Naive thymus-derived CD4-positive, alpha-beta T cell (primary cell): ENCODE data around the gene TMUB2. TPM values are rescaled to one million over a fixed set of nuclear protein-coding genes. Genes with fewer than 3 reads are reported as not detected.

ENCODE experiments used
- ATAC-seq: fragments of 150-1000 bp; cut with Tn5 transposase; 2 replicates; pipeline ENCODE4 v1.10.0; 2021; ENCODE audit warnings: mild to moderate bottlenecking, moderate library complexity
- CTCF ChIA-PET: fragments of 350-600 bp; sonication (Branson Sonifier 250); formaldehyde crosslinking; loops from one replicate; lab custom pipeline; 2021; ENCODE audit warnings: antibody characterized with exemption; lab: Charles Lee
- POLR2A ChIA-PET: fragments of 350-600 bp; sonication (Branson Sonifier 250); formaldehyde crosslinking; loops from one replicate; lab custom pipeline; 2021; ENCODE audit warnings: antibody characterized with exemption, inconsistent platforms; lab: Charles Lee
- DNase-seq, 9 donors: peaks; one replicate each; pipeline versions ENCODE4 v3.0.0 to v3.0.0-alpha.2; 2020 to 2022; ENCODE audit warnings: mixed read lengths in 1 of 9
- H3K27ac ChIP-seq: one replicate; pipeline ENCODE4 v1.7.0; 2013; ENCODE audit warnings: mild to moderate bottlenecking, low read depth, low read length, moderate library complexity
- H3K27me3 ChIP-seq, 2 donors: one replicate each; pipeline ENCODE4 v1.7.0; 2013; ENCODE audit warnings: low read length in 2 of 2, mild to moderate bottlenecking in 2 of 2, moderate library complexity in 2 of 2; ENCODE audit not compliant: control insufficient read depth in 2 of 2, insufficient read depth in 2 of 2
- H3K36me3 ChIP-seq, 3 experiments: 1 replicate in 2 of 3; 2 replicates in 1 of 3; pipeline ENCODE4 v1.7.0; 2013; ENCODE audit warnings: low read length in 3 of 3, mild to moderate bottlenecking in 3 of 3, moderate library complexity in 1 of 3; ENCODE audit not compliant: insufficient read depth in 3 of 3, control insufficient read depth in 2 of 3
- H3K4me1 ChIP-seq, 2 donors: one replicate each; pipeline ENCODE4 v1.7.0; 2013; ENCODE audit warnings: low read length in 2 of 2, mild to moderate bottlenecking in 2 of 2, moderate library complexity in 1 of 2; ENCODE audit not compliant: control insufficient read depth in 2 of 2, insufficient read depth in 2 of 2
- H3K4me3 ChIP-seq: 2 replicates; pipeline ENCODE4 v1.7.0; 2013; ENCODE audit warnings: mild to moderate bottlenecking, low read length
- H3K9me3 ChIP-seq, 3 experiments: 1 replicate in 2 of 3; 2 replicates in 1 of 3; pipeline ENCODE4 v1.7.0; 2013; ENCODE audit warnings: low read length in 3 of 3; ENCODE audit not compliant: control insufficient read depth in 2 of 3
- H3K27ac Mint-ChIP-seq, 9 donors: one replicate each; pipeline ENCODE4 v1.8.0; 2020 to 2022; ENCODE audit warnings: mixed read lengths in 9 of 9, mild to moderate bottlenecking in 8 of 9, moderate library complexity in 5 of 9, inconsistent platforms in 2 of 9
- H3K27me3 Mint-ChIP-seq, 5 donors: one replicate each; pipeline ENCODE4 v1.8.0; 2021 to 2022; ENCODE audit warnings: mixed read lengths in 5 of 5, mild to moderate bottlenecking in 1 of 5
- H3K36me3 Mint-ChIP-seq, 5 donors: one replicate each; pipeline ENCODE4 v1.8.0; 2020 to 2022; ENCODE audit warnings: mixed read lengths in 5 of 5, mild to moderate bottlenecking in 3 of 5, inconsistent platforms in 1 of 5
- H3K4me1 Mint-ChIP-seq, 7 donors: one replicate each; pipeline ENCODE4 v1.8.0; 2020 to 2022; ENCODE audit warnings: mixed read lengths in 7 of 7, mild to moderate bottlenecking in 3 of 7, inconsistent platforms in 1 of 7
- H3K4me3 Mint-ChIP-seq, 10 donors: one replicate each; pipeline ENCODE4 v1.8.0; 2020 to 2022; ENCODE audit warnings: mild to moderate bottlenecking in 10 of 10, mixed read lengths in 10 of 10, moderate library complexity in 6 of 10, inconsistent platforms in 2 of 10
- H3K9me3 Mint-ChIP-seq, 11 donors: one replicate each; pipeline ENCODE4 v1.8.0; 2020 to 2022; ENCODE audit warnings: mixed read lengths in 11 of 11, mild to moderate bottlenecking in 4 of 11, inconsistent platforms in 1 of 11, moderate library complexity in 1 of 11
- intact Hi-C, 2 donors: fragments of 100-400 bp; cut with micrococcal nuclease; formaldehyde crosslinking; loops; one replicate each; pipeline ENCODE4 v1.15.1; 2023
- polyA plus RNA-seq, 2 donors: library from polyadenylated mRNA; unstranded; fragments of 300-500 nt; fragmentation: Illumina TruSeq; gene quantifications; one replicate each; pipeline ENCODE4 v1.2.3, GENCODE V29; 2021
- total RNA-seq, 6 experiments: library from RNA in 5 of 6; stranded (reverse) in 5 of 6; gene quantifications; 1 replicate in 5 of 6; 2 replicates in 1 of 6; pipeline ENCODE4 v1.2.3 and lab custom pipeline; 2021 to 2026

Gene TMUB2
- total and polyA plus RNA-seq, 7 experiments from 2014 or later: 21.8 to 56.0 (median 39.3) TPM

DNA sequence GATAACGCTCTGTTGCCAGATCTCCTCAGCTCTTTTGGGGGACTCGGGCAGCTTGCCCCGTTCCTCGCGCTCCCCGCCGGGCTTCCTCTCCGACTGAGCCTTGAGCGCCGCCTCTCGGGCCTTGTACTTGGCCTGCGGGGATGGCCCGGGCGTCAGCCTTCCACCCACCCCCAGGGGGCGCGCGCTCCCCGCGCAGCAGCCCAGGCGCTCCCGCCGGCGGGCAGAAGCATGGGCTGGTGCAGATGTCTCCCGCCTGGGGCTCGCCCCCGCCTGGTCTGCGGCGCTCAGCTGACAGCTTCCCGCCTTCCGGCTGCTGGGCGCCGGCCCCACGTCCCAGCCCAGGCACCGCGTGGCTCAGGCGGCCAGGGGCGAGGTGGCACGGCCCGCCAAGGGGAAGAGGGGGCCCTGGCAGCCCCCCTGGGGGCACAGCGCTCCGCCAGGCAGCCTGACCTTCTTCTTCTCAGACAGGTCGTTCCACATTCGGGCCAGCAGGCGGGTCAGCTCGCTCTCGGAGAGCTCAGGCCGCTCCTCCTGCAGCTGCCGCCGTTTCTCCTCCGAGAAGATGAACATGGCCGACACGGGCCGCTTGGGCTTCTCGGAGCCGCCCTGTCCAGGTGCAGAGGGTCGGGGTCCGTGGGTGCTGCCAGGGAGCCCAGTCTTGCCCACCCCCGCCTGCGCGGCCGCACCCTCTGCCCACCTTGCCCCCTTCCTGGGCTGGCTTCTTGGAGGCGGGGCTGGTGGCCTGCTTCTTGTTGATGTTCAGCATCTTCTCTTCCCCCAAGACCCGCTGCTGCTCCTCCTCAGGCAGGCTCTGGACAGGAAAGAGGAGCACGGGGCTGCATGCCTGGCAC lies 23.8 kb downstream of the TMUB2 start:
- Mint-ChIP-seq H3K36me3 (peaks cover 12 to 43% (median 31%) of the 10 kb centered on the region in 5 donors), H3K27ac (peak overlapping the region; percentile 52 to 90 (median 81)), H3K9me3 (peaks cover 0 to 1% (median 0%) of the 10 kb centered on the region in 11 donors), H3K4me3 (peak overlapping the region; percentile 16 to 77 (median 60)), H3K27me3 (no peaks in the 10 kb centered on the region), H3K4me1 (peaks cover 30 to 67% (median 50%) of the 10 kb centered on the region in 7 donors)
- POLR2A ChIA-PET: interaction anchor here (0.5 to 14.1 kb wide), 15 partner anchors 9 to 140 kb away, joined by 3 to 319 read pairs (median 4); partner anchors contain the start of genes ATXN7L3, HDAC5, SLC25A39 and TMUB2
- Histone ChIP-seq H3K36me3 (peaks cover 28 to 82% (median 37%) of the 10 kb centered on the region in 3 experiments), H3K27me3 (no peaks in the 10 kb centered on the region), H3K27ac (peak overlapping the region; percentile 68), H3K9me3 (no peaks in the 10 kb centered on the region), H3K4me1 (peaks cover 25 to 47% of the 10 kb centered on the region in 2 donors), H3K4me3 (no peak overlapping the region)
- ATAC-seq: peak; percentile 99
- peak; percentile 82 to 97 (median 93) for DNase-seq
- intact Hi-C loops: loop anchor here (1.0 to 10.0 kb wide), 9 partner anchors 8 to 1104 kb away; partner anchors contain the start of genes GRN (in 1 of the 2), HROB (in 1 of the 2), MAP3K14 (in 1 of the 2) and SLC25A39 (in 1 of the 2)
- CTCF ChIA-PET: interaction anchor here (0.5 to 5.0 kb wide), 22 partner anchors 9 to 143 kb away, joined by 3 to 47 read pairs (median 6); partner anchors contain the start of genes GRN, HDAC5, SLC25A39 and TMUB2

DNA sequence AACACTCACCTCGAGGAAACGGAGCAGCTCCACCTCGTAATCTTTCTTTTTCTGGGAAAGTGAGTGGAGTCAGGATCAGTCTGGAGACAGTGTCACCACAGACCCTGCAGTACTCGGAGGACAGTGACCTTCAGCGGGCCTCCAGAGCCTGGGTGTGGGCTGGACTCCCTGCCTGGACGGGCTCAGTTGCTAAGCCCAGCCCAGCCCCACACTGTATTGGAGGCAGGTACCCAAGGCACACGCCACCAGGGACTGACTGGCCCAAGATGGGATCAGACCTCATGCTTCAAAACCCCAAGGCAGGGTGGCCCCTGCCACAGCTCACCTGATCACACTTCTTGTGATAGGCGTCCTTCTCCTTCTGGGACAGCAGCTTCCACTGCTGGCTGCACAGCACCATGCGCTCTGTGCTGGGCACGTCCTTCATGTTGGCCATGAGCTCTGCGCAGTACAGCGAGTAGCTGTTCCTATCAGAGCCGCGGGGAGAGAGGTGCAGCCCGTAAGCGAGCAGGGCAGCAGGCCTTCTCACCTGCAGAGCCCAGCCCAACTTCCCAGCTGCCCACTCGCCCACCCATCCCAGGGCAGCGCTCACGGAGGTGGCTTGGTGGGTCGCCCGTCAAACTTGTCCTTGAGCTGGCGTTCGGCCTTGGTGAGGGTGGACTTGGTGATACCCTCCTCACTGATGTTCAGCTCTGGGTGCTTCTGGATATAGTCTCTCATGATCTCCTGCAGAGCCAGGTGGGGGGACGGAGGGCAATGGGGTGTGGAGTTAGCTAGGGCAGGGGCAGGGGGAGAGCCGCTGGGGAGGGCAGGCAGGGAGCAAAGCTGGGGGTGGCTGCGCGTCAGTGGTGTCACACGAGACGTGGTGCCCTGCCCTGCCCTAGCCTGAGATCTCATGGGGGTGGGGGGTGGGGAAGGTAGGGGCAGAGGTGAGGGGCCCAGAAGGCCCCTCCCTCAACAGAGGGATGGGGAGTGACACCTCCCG lies 24.8 kb downstream of the TMUB2 start:
- ChIA-PET POLR2A (interaction anchor here (0.9 to 14.1 kb wide), 7 partner anchors 8 to 134 kb away, joined by 4 to 319 read pairs (median 28); partner anchors contain the start of genes ATXN7L3, GRN, SLC25A39 and TMUB2), CTCF (interaction anchor here (0.5 to 5.0 kb wide), 17 partner anchors 8 to 142 kb away, joined by 3 to 47 read pairs (median 6); partner anchors contain the start of genes GRN, SLC25A39, TMUB2 and UBTF)
- no peak for ATAC-seq
- Mint-ChIP-seq H3K36me3 (peaks cover 12 to 50% (median 36%) of the 10 kb centered on the region in 5 donors), H3K4me3 (peak overlapping the region in 2 of 10 donors; percentile 45 to 47), H3K27me3 (no peaks in the 10 kb centered on the region), H3K9me3 (peaks cover 0 to 3% (median 0%) of the 10 kb centered on the region in 11 donors), H3K27ac (peak overlapping the region in 7 of 9 donors; percentile 36 to 67 (median 43)), H3K4me1 (peaks cover 39 to 69% (median 54%) of the 10 kb centered on the region in 7 donors)
- intact Hi-C loops: loop anchor here in 1 of 2 donors (10.0 kb wide), 2 partner anchors 847 to 1103 kb away; partner anchors contain the start of gene MAP3K14
- no peak overlapping the region for H3K4me3 ChIP-seq
- H3K9me3 ChIP-seq: no peaks in the 10 kb centered on the region
- H3K4me1 ChIP-seq: peaks cover 35 to 57% of the 10 kb centered on the region in 2 donors
- no peaks in the 10 kb centered on the region for H3K27me3 ChIP-seq
- DNase-seq: no peak
- peak overlapping the region; percentile 14 for H3K27ac ChIP-seq
- H3K36me3 ChIP-seq: peaks cover 28 to 87% (median 42%) of the 10 kb centered on the region in 3 experiments

DNA sequence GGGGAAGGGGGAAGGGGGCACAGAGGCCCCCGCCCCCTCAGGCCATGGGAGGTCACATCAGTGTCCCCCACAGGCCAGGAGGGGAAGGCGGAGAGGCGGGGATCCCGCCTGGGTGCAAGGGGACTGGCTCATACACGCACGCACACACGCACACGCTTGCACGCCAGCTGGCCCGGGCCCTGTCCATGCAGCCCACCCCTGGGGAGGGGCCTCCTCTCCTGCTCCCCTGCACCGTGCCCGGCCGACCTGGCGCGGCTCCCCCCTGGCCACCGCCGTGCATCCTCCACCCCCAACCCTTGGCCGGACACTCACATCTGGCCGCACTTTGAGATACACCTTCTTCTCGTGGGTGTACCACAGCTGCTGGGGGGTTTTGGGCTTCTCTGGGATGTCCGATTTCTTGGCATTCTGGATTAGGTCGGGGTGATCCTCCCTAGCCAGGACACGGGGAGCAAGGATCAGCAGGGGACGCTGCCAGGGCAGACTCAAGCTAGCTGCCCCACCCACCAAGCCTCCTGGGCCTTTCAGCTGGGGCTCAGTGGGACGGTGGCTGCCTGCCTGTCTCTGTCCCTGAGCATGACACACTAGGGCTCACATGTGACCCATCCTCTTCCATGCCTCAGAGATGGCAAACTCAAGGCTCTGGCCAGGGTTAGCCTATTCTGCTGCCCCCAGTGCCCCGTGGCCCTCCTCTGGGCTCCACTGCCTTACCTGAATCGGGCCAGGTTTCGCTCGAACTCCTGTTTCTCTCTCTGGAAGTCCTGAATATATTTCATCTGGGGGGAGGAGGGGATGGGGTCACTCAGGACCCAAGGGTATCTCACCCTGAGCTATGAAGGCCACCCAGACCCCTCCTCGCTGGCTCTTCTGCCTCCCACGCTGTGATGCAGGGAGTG lies 26.0 kb downstream of the TMUB2 start:
- Mint-ChIP-seq H3K27ac (peak overlapping the region in 8 of 9 donors; percentile 87 to 99 (median 98)), H3K4me3 (peak overlapping the region in 4 of 10 donors; percentile 17 to 91 (median 76)), H3K9me3 (peaks cover 0 to 3% (median 0%) of the 10 kb centered on the region in 11 donors), H3K36me3 (peaks cover 12 to 55% (median 33%) of the 10 kb centered on the region in 5 donors), H3K27me3 (no peaks in the 10 kb centered on the region), H3K4me1 (peaks cover 49 to 80% (median 64%) of the 10 kb centered on the region in 7 donors)
- Histone ChIP-seq H3K36me3 (peaks cover 24 to 76% (median 38%) of the 10 kb centered on the region in 3 experiments), H3K4me1 (peaks cover 47 to 69% of the 10 kb centered on the region in 2 donors), H3K27ac (peak overlapping the region; percentile 90), H3K9me3 (no peaks in the 10 kb centered on the region), H3K27me3 (no peaks in the 10 kb centered on the region), H3K4me3 (no peak overlapping the region)
- CTCF ChIA-PET: interaction anchor here (0.6 to 5.0 kb wide), 8 partner anchors 7 to 135 kb away, joined by 3 to 47 read pairs (median 8); partner anchors contain the start of genes TMUB2 and UBTF
- POLR2A ChIA-PET: interaction anchor here (0.7 to 14.1 kb wide), 6 partner anchors 7 to 133 kb away, joined by 3 to 319 read pairs (median 44); partner anchors contain the start of genes ATXN7L3, SLC25A39, TMUB2 and UBTF
- DNase-seq (peak in 1 of 9 donors; percentile 20), ATAC-seq (no peak)
- intact Hi-C loops: loop anchor here in 1 of 2 donors (10.0 kb wide), 2 partner anchors 848 to 1102 kb away; partner anchors contain the start of gene MAP3K14

DNA sequence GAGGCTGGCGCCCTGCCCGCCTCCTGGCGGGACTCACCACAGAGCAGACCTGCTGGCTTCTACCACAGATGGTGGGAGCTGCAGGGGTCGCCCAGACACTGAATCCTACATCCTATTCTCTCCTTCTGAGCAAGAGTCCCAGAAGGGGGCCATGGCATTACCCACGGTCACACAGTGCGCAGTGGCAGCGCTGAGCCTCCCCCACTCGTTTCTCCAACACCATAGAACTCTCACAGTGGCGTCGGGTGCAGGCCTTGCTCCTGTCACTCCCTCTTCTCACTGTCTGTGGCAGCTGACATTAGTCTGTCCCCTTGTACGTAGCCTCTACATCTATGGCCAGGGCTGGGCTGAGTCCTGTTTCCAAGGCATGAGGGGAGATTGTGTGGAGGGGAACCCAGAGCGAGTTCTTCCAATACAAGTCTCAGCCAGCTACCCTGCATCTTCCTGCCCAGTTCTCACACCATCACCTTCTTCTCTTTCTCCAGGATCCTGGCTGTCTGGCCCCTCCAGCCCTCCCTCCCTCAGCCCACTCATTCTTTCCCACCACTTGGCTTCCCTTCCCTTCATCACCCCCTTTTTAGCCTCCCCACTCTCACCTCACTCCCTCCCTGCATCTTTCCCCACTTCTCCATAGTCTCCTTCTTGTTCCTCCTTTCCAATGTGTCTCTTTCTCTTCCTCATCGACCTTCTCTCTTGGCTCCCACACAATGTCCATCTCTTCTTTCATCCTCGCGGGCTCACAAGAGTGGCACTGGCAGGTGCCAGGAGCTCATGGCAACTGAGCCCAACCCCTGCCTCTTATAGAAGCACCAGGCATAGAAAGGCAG lies 26.8 kb downstream of the TMUB2 start:
- intact Hi-C loops: loop anchor here in 1 of 2 donors (10.0 kb wide), 2 partner anchors 849 to 1101 kb away; partner anchors contain the start of gene MAP3K14
- peaks cover 51 to 77% (median 62%) of the 10 kb centered on the region in 7 donors for H3K4me1 Mint-ChIP-seq
- H3K4me3 ChIP-seq: no peak overlapping the region
- DNase-seq (no peak), ATAC-seq (no peak)
- H3K4me1 ChIP-seq: peaks cover 51 to 69% of the 10 kb centered on the region in 2 donors
- H3K27ac Mint-ChIP-seq: peak overlapping the region; percentile 56 to 99 (median 97)
- no peaks in the 10 kb centered on the region for H3K27me3 Mint-ChIP-seq
- ChIA-PET POLR2A (interaction anchor here (0.7 to 14.1 kb wide), 6 partner anchors 7 to 132 kb away, joined by 3 to 319 read pairs (median 24); partner anchors contain the start of genes ATXN7L3 and SLC25A39), CTCF (interaction anchor here (1.1 to 2.0 kb wide), 2 partner anchors 12 to 118 kb away, joined by 3 to 4 read pairs; no protein-coding TSS in a partner anchor)
- no peaks in the 10 kb centered on the region for H3K9me3 ChIP-seq
- H3K36me3 ChIP-seq: peaks cover 19 to 67% (median 34%) of the 10 kb centered on the region in 3 experiments
- no peaks in the 10 kb centered on the region for H3K27me3 ChIP-seq
- peak overlapping the region; percentile 90 for H3K27ac ChIP-seq
- peaks cover 0 to 3% (median 0%) of the 10 kb centered on the region in 11 donors for H3K9me3 Mint-ChIP-seq
- H3K4me3 Mint-ChIP-seq: peak overlapping the region in 7 of 10 donors; percentile 28 to 91 (median 70)
- H3K36me3 Mint-ChIP-seq: peaks cover 6 to 49% (median 27%) of the 10 kb centered on the region in 5 donors
